NCI-H226 (cell line): ENCODE results near the gene KCTD15.

ENCODE experiments used
- DNase-seq: peaks from one replicate; pipeline ENCODE4 v3.0.0-alpha.2; 2015

Gene KCTD15

DNA sequence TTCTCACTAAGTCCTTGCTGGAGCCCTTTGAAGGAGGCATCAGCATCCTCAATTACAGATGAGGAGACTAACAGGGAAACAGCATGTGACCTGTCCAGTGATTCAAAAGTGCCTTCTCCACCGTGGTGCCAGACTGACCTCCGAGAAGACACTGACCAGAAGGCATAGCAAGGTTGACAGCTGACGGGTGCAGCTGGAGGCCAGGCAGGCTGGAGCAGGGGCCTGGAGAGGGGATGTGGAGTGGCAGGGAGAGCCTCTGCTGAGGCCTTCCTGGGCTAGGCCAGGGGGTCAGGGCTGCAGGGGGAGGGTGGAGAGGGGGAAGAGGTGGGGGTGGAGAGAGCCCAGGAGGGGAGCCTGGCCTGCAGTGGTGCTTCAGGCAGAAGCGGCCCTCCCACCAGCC lies 66.3 kb downstream of the KCTD15 start:
- no peak for DNase-seq

DNA sequence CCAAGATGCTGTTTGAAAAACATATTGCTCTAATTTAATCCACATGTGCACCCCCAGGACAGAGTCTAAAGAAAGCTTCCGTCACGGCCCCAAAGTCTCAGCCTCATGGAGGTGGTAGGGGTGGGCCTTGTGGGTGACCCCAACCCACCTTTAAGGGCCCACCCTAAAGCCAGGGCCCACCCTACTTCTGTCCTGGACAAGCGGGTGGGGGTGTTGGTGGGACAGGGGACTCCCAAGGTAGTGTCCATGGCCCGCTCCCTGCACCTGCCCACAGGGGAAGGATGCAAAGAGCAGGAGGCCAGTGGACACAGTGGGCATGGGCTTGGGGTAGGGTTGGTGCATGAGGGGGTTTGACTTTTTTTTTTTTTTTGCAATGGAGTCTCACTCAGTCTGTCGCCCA lies 66.8 kb downstream of the KCTD15 start:
- no peak for DNase-seq

DNA sequence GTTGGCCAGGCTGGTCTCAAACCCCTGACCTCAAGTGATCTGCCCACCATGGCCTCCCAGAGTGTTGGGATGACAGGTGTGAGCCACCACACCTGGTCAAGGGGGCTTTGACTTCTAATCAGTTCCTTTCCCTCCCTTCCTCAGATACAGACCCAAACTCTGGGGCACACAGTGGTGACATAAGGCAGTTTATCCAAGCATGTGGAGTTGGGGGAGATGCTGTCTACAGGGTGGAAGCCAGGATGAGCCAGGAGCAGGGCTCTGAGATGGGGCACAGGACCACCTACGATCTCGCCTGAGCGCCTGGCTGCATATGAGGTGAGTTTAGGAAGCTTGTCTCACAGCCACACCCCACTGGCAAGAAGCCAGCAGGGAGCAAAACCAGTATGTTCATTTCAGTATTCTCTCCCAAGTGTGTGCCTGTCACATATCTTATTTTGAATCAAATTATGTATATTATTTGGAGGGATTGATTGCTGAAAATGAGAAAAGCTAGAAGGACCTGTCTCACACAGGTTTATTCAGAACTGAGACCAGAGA lies 67.7 kb downstream of the KCTD15 start:
- no peak for DNase-seq

DNA sequence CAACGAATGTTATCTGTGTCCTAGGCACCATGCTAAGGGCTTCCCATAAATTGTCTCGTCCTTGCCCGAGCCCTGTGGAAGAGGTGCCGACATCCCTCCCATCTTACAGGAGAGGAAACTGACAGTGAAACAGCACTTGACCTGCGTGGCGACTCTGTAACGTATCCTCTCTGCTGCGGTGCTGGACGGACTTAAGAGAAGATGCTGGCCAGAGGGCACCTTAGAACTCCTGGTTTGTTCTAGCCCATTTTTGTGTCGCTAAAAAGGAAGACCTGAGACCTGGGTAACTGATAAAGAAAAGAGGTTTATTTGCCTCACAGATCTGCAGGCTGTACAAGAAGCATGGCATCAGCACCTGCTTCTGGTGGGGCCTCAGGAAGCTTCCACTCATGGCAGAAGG lies 68.6 kb downstream of the KCTD15 start:
- DNase-seq = no peak
